ENCODE results near the gene CHCHD6. TPM values are rescaled to one million over a fixed set of nuclear protein-coding genes. Genes with fewer than 3 reads are reported as not detected.

CHCHD6 gene
- polyA plus RNA-seq, 4 donors, result 2.2 to 15.0 (median 7.4) TPM

- Histone ChIP-seq H3K27me3 (ENCODE audit: control insufficient read depth in 3 of 3, insufficient read depth in 3 of 3, low read length in 3 of 3) (no peaks in the 10 kb centered on the region), H3K9me3 (ENCODE audit: control insufficient read depth in 2 of 2, insufficient read depth in 1 of 2, low read depth in 1 of 2, low read length in 1 of 2) (no peaks in the 10 kb centered on the region), H3K4me1 (ENCODE audit: control insufficient read depth in 3 of 3, insufficient read depth in 2 of 3, low read depth in 1 of 3, low read length in 2 of 3) (no peaks in the 10 kb centered on the region), H3K4me3 (ENCODE audit: low read depth in 1 of 3, low read length in 3 of 3) (no peak overlapping the region), H3K36me3 (ENCODE audit: control insufficient read depth in 3 of 3, insufficient read depth in 2 of 3, low read depth in 1 of 3, low read length in 3 of 3) (peaks cover 0 to 93% (median 0%) of the 10 kb centered on the region in 3 donors), H3K27ac (ENCODE audit: low read depth in 1 of 3, low read length in 2 of 3) (no peak overlapping the region)
- 94 to 96% (median 94%) methylated on average over 9 of the region's 9 CpGs for WGBS, 3 donors
- DNase-seq (no peak), FAIRE-seq (no peak)
Observed at GRCh38 chr3:126993436-126993835, 289.4 kb downstream of the CHCHD6 start.

DNA sequence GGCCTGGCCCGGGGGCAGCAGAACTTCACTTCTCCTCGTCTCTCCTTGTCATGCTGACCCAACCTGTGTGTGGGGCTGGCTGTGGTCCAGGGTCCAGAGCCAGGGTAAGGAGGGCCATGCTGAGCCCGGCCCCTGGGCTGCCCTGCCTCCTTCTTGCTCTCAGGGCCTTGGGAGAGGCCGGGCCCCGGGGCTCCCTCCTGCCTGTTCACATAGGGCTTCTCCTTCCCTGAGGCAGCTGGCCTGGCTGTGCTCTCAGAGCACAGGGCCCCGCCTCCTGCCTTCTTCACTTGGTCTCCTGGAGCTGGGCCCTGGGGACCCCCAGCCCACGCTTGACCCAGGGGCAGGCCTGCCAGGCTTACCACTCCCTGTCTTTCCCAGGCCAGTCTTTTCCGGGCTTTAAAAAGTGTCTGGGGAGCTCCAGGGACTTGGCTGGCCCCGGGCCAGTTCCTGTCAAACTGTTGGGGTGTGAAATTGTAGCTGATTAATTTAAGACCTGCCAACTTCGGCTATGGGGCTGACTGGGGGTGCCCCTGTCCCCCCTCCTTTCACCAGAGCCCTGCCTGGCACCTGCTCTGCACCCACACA lies 290.7 kb downstream of the CHCHD6 start:
- Histone ChIP-seq H3K27me3 (ENCODE audit: control insufficient read depth in 3 of 3, insufficient read depth in 3 of 3, low read length in 3 of 3) (no peaks in the 10 kb centered on the region), H3K4me1 (ENCODE audit: control insufficient read depth in 3 of 3, insufficient read depth in 2 of 3, low read depth in 1 of 3, low read length in 2 of 3) (no peaks in the 10 kb centered on the region), H3K27ac (ENCODE audit: low read depth in 1 of 3, low read length in 2 of 3) (no peak overlapping the region), H3K4me3 (ENCODE audit: low read depth in 1 of 3, low read length in 3 of 3) (no peak overlapping the region), H3K9me3 (ENCODE audit: control insufficient read depth in 2 of 2, insufficient read depth in 1 of 2, low read depth in 1 of 2, low read length in 1 of 2) (no peaks in the 10 kb centered on the region), H3K36me3 (ENCODE audit: control insufficient read depth in 3 of 3, insufficient read depth in 2 of 3, low read depth in 1 of 3, low read length in 3 of 3) (peaks cover 0 to 80% (median 0%) of the 10 kb centered on the region in 3 donors)
- 63 to 76% (median 69%) methylated on average over 10 of the region's 10 CpGs for WGBS, 3 donors
- no peak for DNase-seq
- FAIRE-seq, result no peak

DNA sequence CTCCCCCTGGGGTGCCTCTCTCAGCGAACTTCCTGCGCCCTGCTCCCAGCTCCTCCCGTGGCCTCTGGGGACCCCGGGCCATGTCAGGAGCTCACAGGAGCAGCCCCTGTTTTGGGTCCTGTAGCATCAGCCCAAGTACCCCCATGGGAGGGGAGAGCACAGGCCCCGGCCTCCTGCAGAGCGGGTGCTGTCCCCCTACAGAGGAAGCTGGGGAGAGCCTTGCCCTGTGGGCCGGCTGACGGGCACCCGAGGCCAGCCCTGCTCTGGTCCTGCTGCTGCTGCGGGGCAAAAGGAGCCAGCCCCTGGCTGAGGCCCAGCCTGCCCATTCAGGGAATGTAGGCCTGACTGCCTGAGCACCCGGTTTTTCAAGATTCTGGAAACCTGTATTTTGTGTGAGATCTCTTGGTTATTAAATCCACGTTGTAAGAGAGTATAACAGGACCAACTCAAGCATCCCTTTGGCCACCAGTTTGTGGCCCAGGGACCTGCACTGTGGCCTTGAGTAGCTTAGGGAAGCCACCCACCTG lies 291.3 kb downstream of the CHCHD6 start:
- Histone ChIP-seq H3K27ac (ENCODE audit: low read depth in 1 of 3, low read length in 2 of 3) (no peak overlapping the region), H3K4me3 (ENCODE audit: low read depth in 1 of 3, low read length in 3 of 3) (no peak overlapping the region), H3K4me1 (ENCODE audit: control insufficient read depth in 3 of 3, insufficient read depth in 2 of 3, low read depth in 1 of 3, low read length in 2 of 3) (no peaks in the 10 kb centered on the region), H3K27me3 (ENCODE audit: control insufficient read depth in 3 of 3, insufficient read depth in 3 of 3, low read length in 3 of 3) (no peaks in the 10 kb centered on the region), H3K36me3 (ENCODE audit: control insufficient read depth in 3 of 3, insufficient read depth in 2 of 3, low read depth in 1 of 3, low read length in 3 of 3) (peaks cover 0 to 75% (median 0%) of the 10 kb centered on the region in 3 donors), H3K9me3 (ENCODE audit: control insufficient read depth in 2 of 2, insufficient read depth in 1 of 2, low read depth in 1 of 2, low read length in 1 of 2) (no peaks in the 10 kb centered on the region)
- WGBS, 3 donors, result 83 to 86% (median 85%) methylated on average over 12 of the region's 12 CpGs
- DNase-seq (no peak), FAIRE-seq (no peak)

- no peak for FAIRE-seq
- H3K4me1 ChIP-seq (ENCODE audit: control insufficient read depth in 3 of 3, insufficient read depth in 2 of 3, low read depth in 1 of 3, low read length in 2 of 3), result no peaks in the 10 kb centered on the region
Observed at GRCh38 chr3:126995926-126996512, 292.0 kb downstream of the CHCHD6 start.

DNA sequence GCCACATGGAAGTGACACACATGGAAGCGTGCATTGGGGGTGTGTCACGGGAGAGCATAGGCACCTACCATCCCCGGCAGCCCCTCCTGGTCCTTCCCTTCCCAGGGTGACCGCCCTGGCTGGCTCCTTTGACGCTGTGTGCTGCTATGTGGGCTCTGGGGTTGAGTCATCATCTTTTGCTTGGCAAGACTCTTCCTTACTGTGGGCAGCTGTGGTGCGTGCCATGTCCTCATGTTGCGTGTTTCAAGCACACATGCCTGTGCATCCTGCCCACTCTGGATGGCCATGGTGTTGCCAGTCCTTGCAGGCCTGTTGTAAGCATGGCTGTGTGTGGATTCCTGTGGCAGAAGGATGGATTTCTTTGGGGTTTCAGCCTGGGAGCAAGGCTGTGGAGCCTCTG lies 292.9 kb downstream of the CHCHD6 start:
- H3K9me3 ChIP-seq (ENCODE audit: control insufficient read depth in 2 of 2, insufficient read depth in 1 of 2, low read depth in 1 of 2, low read length in 1 of 2), result no peaks in the 10 kb centered on the region
- peaks cover 0 to 66% (median 0%) of the 10 kb centered on the region in 3 donors for H3K36me3 ChIP-seq (ENCODE audit: control insufficient read depth in 3 of 3, insufficient read depth in 2 of 3, low read depth in 1 of 3, low read length in 3 of 3)
- H3K27ac ChIP-seq (ENCODE audit: low read depth in 1 of 3, low read length in 2 of 3), result no peak overlapping the region
- FAIRE-seq (no peak), DNase-seq (no peak)
- H3K4me1 ChIP-seq (ENCODE audit: control insufficient read depth in 3 of 3, insufficient read depth in 2 of 3, low read depth in 1 of 3, low read length in 2 of 3), result peaks cover 0 to 4% (median 0%) of the 10 kb centered on the region in 3 donors
- no peak overlapping the region for H3K4me3 ChIP-seq (ENCODE audit: low read depth in 1 of 3, low read length in 3 of 3)
- 93 to 98% (median 94%) methylated on average over 7 of the region's 7 CpGs for WGBS, 3 donors
- no peaks in the 10 kb centered on the region for H3K27me3 ChIP-seq (ENCODE audit: control insufficient read depth in 3 of 3, insufficient read depth in 3 of 3, low read length in 3 of 3)

More at GRCh38 chr3:126995926-126996512, 292.0 kb downstream of the CHCHD6 start:
- H3K36me3 ChIP-seq (ENCODE audit: control insufficient read depth in 3 of 3, insufficient read depth in 2 of 3, low read depth in 1 of 3, low read length in 3 of 3), result peaks cover 0 to 72% (median 0%) of the 10 kb centered on the region in 3 donors
- 87 to 90% (median 89%) methylated on average over 10 to 11 of the region's 11 CpGs for WGBS, 3 donors
- no peaks in the 10 kb centered on the region for H3K27me3 ChIP-seq (ENCODE audit: control insufficient read depth in 3 of 3, insufficient read depth in 3 of 3, low read length in 3 of 3)
- DNase-seq, result no peak
- no peaks in the 10 kb centered on the region for H3K9me3 ChIP-seq (ENCODE audit: control insufficient read depth in 2 of 2, insufficient read depth in 1 of 2, low read depth in 1 of 2, low read length in 1 of 2)
- H3K4me3 ChIP-seq (ENCODE audit: low read depth in 1 of 3, low read length in 3 of 3), result no peak overlapping the region
- no peak overlapping the region for H3K27ac ChIP-seq (ENCODE audit: low read depth in 1 of 3, low read length in 2 of 3)

DNA sequence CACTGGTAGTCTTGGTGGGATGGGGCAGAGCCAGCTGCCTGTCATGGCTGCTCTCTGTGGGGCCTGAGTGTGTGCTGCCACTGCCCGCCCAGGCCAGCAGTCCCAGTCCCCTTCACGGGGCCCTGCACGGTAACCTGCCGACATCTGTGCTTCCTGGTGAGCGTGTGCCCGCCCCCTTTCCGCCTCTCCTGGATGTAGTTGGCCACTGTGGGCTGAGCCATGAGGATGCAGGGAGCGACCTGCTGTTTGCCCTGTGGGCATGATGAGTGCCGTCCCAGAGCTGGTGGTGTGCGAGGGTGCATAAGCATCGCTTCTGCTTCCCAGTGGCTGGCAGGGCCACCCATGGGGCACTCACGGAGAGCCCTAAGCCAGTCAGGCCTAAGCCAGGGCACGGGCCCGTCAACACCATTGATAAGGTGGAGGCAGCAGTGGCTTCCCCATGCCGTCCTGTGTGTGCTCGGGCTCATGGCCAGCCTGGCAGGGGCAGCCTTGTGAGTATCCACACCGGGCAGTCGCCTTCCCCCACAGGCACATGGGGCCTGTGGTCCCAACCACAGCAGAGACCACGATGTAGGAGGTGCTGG lies 293.5 kb downstream of the CHCHD6 start:
- Histone ChIP-seq H3K4me1 (ENCODE audit: control insufficient read depth in 3 of 3, insufficient read depth in 2 of 3, low read depth in 1 of 3, low read length in 2 of 3) (peaks cover 0 to 7% (median 0%) of the 10 kb centered on the region in 3 donors), H3K27ac (ENCODE audit: low read depth in 1 of 3, low read length in 2 of 3) (no peak overlapping the region), H3K36me3 (ENCODE audit: control insufficient read depth in 3 of 3, insufficient read depth in 2 of 3, low read depth in 1 of 3, low read length in 3 of 3) (peaks cover 0 to 60% (median 0%) of the 10 kb centered on the region in 3 donors), H3K4me3 (ENCODE audit: low read depth in 1 of 3, low read length in 3 of 3) (no peak overlapping the region), H3K27me3 (ENCODE audit: control insufficient read depth in 3 of 3, insufficient read depth in 3 of 3, low read length in 3 of 3) (no peaks in the 10 kb centered on the region), H3K9me3 (ENCODE audit: control insufficient read depth in 2 of 2, insufficient read depth in 1 of 2, low read depth in 1 of 2, low read length in 1 of 2) (no peaks in the 10 kb centered on the region)
- WGBS, 3 donors, result 89 to 94% (median 92%) methylated on average over 19 of the region's 19 CpGs
- FAIRE-seq, result no peak
- no peak for DNase-seq

DNA sequence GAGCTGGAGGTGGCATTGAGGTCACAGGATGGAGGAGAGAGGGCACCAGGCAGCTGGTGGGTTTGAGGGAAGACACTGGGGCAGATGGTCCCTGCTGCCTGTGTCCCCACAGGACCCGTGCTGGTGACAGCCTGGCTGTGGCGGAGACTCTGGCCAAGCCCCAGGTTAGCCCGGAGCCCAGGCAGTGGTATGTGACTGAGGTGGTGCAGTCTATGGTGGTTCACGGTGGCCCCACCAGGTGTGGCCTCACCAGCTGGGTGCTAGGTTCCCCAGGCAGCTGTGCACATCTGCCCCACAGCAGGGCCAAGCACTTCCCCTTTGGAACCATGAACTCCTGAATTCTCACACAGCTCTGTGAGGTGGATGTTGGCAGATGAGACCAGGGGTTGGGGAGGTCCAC lies 294.3 kb downstream of the CHCHD6 start:
- H3K27ac ChIP-seq (ENCODE audit: low read depth in 1 of 3, low read length in 2 of 3), result no peak overlapping the region
- FAIRE-seq, result no peak
- WGBS, 3 donors, result 46 to 69% (median 63%) methylated on average over 4 of the region's 4 CpGs

GRCh38 chr3:126998728-126999127 lies 294.7 kb downstream of the CHCHD6 start:
- 33 to 48% (median 35%) methylated on average over 3 of the region's 3 CpGs for WGBS, 3 donors
- Histone ChIP-seq H3K36me3 (ENCODE audit: control insufficient read depth in 3 of 3, insufficient read depth in 2 of 3, low read depth in 1 of 3, low read length in 3 of 3) (peaks cover 0 to 54% (median 0%) of the 10 kb centered on the region in 3 donors), H3K27ac (ENCODE audit: low read depth in 1 of 3, low read length in 2 of 3) (no peak overlapping the region), H3K4me3 (ENCODE audit: low read depth in 1 of 3, low read length in 3 of 3) (no peak overlapping the region), H3K27me3 (ENCODE audit: control insufficient read depth in 3 of 3, insufficient read depth in 3 of 3, low read length in 3 of 3) (no peaks in the 10 kb centered on the region), H3K4me1 (ENCODE audit: control insufficient read depth in 3 of 3, insufficient read depth in 2 of 3, low read depth in 1 of 3, low read length in 2 of 3) (peaks cover 0 to 8% (median 0%) of the 10 kb centered on the region in 3 donors), H3K9me3 (ENCODE audit: control insufficient read depth in 2 of 2, insufficient read depth in 1 of 2, low read depth in 1 of 2, low read length in 1 of 2) (no peaks in the 10 kb centered on the region)
- DNase-seq, result peak in 1 of 2 donors; percentile 35
- no peak for FAIRE-seq

More for the DNA sequence above, 294.3 kb downstream of the CHCHD6 start:
- H3K4me1 ChIP-seq (ENCODE audit: control insufficient read depth in 3 of 3, insufficient read depth in 2 of 3, low read depth in 1 of 3, low read length in 2 of 3), result peaks cover 0 to 8% (median 0%) of the 10 kb centered on the region in 3 donors
- no peak overlapping the region for H3K4me3 ChIP-seq (ENCODE audit: low read depth in 1 of 3, low read length in 3 of 3)
- no peaks in the 10 kb centered on the region for H3K27me3 ChIP-seq (ENCODE audit: control insufficient read depth in 3 of 3, insufficient read depth in 3 of 3, low read length in 3 of 3)
- DNase-seq, result peak in 1 of 2 donors; percentile 6
- peaks cover 0 to 53% (median 0%) of the 10 kb centered on the region in 3 donors for H3K36me3 ChIP-seq (ENCODE audit: control insufficient read depth in 3 of 3, insufficient read depth in 2 of 3, low read depth in 1 of 3, low read length in 3 of 3)
- H3K9me3 ChIP-seq (ENCODE audit: control insufficient read depth in 2 of 2, insufficient read depth in 1 of 2, low read depth in 1 of 2, low read length in 1 of 2), result no peaks in the 10 kb centered on the region
